Aorta (tissue), 5 donors: Measurements from ENCODE around the gene PET117. TPM values are rescaled to one million over a fixed set of nuclear protein-coding genes. Genes with fewer than 3 reads are reported as not detected.

Source experiments
- ATAC-seq: fragments of 200-7000 bp; cut with Tn5 transposase; one replicate; pipeline ENCODE4 v1.9.1; 2022; ENCODE audit warnings: moderate library complexity; ENCODE audit not compliant: low FRiP score
- DNase-seq, 2 donors: peaks; one replicate each; pipeline ENCODE4 v3.0.0-alpha.2; 2020
- H3K27ac ChIP-seq, 2 donors: one replicate each; pipeline ENCODE4 v1.5.1; 2013; ENCODE audit warnings: low read length in 2 of 2, mild to moderate bottlenecking in 2 of 2, moderate library complexity in 2 of 2, control low read depth in 1 of 2, inconsistent platforms in 1 of 2, low read depth in 1 of 2
- H3K27me3 ChIP-seq, 2 donors: one replicate each; pipeline ENCODE4 v1.6.1; 2013; ENCODE audit warnings: control low read depth in 1 of 2, low read length in 1 of 2, mild to moderate bottlenecking in 1 of 2, moderate library complexity in 1 of 2; ENCODE audit not compliant: insufficient read depth in 2 of 2, control insufficient read depth in 1 of 2
- H3K36me3 ChIP-seq, 2 donors: one replicate each; pipeline ENCODE4 v1.6.1; 2013; ENCODE audit warnings: control low read depth in 1 of 2, low read length in 1 of 2, mild to moderate bottlenecking in 1 of 2; ENCODE audit not compliant: insufficient read depth in 2 of 2, control insufficient read depth in 1 of 2
- H3K4me1 ChIP-seq, 2 donors: one replicate each; pipeline ENCODE4 v1.6.1; 2013; ENCODE audit warnings: low read length in 2 of 2, control low read depth in 1 of 2, mild to moderate bottlenecking in 1 of 2, moderate library complexity in 1 of 2; ENCODE audit not compliant: insufficient read depth in 2 of 2, control insufficient read depth in 1 of 2
- H3K4me3 ChIP-seq, 2 donors: one replicate each; pipeline ENCODE4 v1.5.1; 2013; ENCODE audit warnings: low read length in 2 of 2, control low read depth in 1 of 2, mild to moderate bottlenecking in 1 of 2
- H3K9me3 ChIP-seq: one replicate; pipeline ENCODE4 v1.6.1; 2013; ENCODE audit warnings: mild to moderate bottlenecking, low read length; ENCODE audit not compliant: control insufficient read depth
- WGBS, 2 donors: extraction: QIAGEN DNeasy Blood & Tissue Kit; methylation state at CpG; one replicate each; pipeline ENCODE4 v1.1.7; 2013; 5-methylcytosine and 5-hydroxymethylcytosine counted together
- intact Hi-C, 2 donors: fragments of 100-400 bp; cut with DNase I; formaldehyde crosslinking; loops; one replicate each; pipeline versions ENCODE4 v1.14.2 to v1.15.0; 2022
- polyA plus RNA-seq, 2 donors: library from polyadenylated mRNA; stranded (reverse); fragments of 200-250 nt; gene quantifications; one replicate each; pipeline ENCODE4 v1.2.3, GENCODE V29; 2013
- total RNA-seq, 2 donors: library from RNA; stranded (reverse); fragmentation: NEBNext Ultra II Directional; extraction: Animal tissue kit (Norgen Biotek cat#: 25700); gene quantifications; one replicate each; pipeline ENCODE4 v1.2.1, GENCODE V29; 2021
- donor health status: healthy with polysubstance abuse.
- donor health status: Bipolar disorder and iron deficiency.
- donor health status: DM: no; HTN: no; CAD: no.
- donor health status: DM: no; HTN: no; CAD: no.
- donor health status: DM: yes; HTN: yes; CAD: no.

PET117 gene
- total and polyA plus RNA-seq, 4 donors, result 7.6 to 19.4 (median 9.3) TPM

- ATAC-seq, result no peak
- H3K27me3 ChIP-seq, result no peaks in the 10 kb centered on the region
- H3K9me3 ChIP-seq, result no peaks in the 10 kb centered on the region
- WGBS, 2 donors, result 75 to 77% methylated on average over 3 of the region's 3 CpGs
- H3K36me3 ChIP-seq, result peaks cover 0 to 9% of the 10 kb centered on the region in 2 donors
- DNase-seq, result no peak
- intact Hi-C loops, result no loop called here
- H3K27ac ChIP-seq, result no peak overlapping the region
- H3K4me3 ChIP-seq, result no peak overlapping the region
- H3K4me1 ChIP-seq, result no peaks in the 10 kb centered on the region
Measured at GRCh38 chr20:18190338-18191233, 52.9 kb downstream of the PET117 start.

DNA sequence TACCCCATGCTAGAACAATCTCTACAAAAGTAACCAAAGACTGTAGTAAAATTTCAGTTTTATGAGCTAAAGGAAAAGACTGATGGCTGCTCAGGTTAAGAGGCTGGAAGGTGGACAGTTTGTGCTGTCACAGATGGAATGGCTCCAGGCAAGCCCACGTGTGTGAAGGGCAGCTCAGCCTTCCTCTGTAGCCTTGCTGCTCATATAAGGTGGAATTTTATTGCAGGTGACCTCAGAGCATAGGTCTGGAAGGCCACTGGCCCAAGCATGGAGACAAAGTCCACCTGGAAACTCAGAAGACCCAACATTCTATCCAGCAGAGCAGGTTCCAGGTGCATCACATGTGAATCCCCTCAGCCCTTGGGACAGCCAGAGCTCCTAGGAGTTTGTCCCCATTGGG is 53.6 kb downstream of the PET117 start:
- no peak for DNase-seq
- Histone ChIP-seq H3K9me3 (no peaks in the 10 kb centered on the region), H3K4me1 (no peaks in the 10 kb centered on the region), H3K27me3 (no peaks in the 10 kb centered on the region), H3K36me3 (peaks cover 0 to 7% of the 10 kb centered on the region in 2 donors), H3K4me3 (no peak overlapping the region), H3K27ac (no peak overlapping the region)
- WGBS, 2 donors, result 71 to 76% methylated on average over 1 of the region's 1 CpG
- no peak for ATAC-seq
- intact Hi-C loops, result no loop called here

Other genes starting within 250 kb of the PET117 start
- gene SNX5, start 169.1 kb upstream of the PET117 start, total RNA-seq, result 10 to 100 TPM; 51.2 to 70.9 TPM
- gene SNX5, start 169.1 kb upstream of the PET117 start, polyA plus RNA-seq, result 10 to 100 TPM; 56.1 to 62.5 TPM
- gene MGME1, start 168.8 kb upstream of the PET117 start, total RNA-seq, result 10 to 100 TPM; 10.8 to 14.7 TPM
- gene MGME1, start 168.8 kb upstream of the PET117 start, polyA plus RNA-seq, result 10 to 100 TPM in 1 of 2 donors, 1 to 10 TPM in 1; 8.8 to 13.4 TPM
- gene OVOL2, start 79.9 kb upstream of the PET117 start, total RNA-seq, result not detected
- gene OVOL2, start 79.9 kb upstream of the PET117 start, polyA plus RNA-seq, result 1 to 10 TPM in 1 of 2 donors, under 1 TPM in 1; 0.08 to 3.1 TPM
- gene KAT14, start within 50 bp of the PET117 start, total RNA-seq, result 10 to 100 TPM in 1 of 2 donors, 1 to 10 TPM in 1; 8.3 to 11.8 TPM
- 1 to 10 TPM; 4.7 to 5.0 TPM for gene KAT14, start within 50 bp of the PET117 start, polyA plus RNA-seq
- 10 to 100 TPM; 11.9 to 19.0 TPM for gene ZNF133, start 150.7 kb downstream of the PET117 start, total RNA-seq
- 10 to 100 TPM; 12.8 to 31.4 TPM for gene ZNF133, start 150.7 kb downstream of the PET117 start, polyA plus RNA-seq